Activated T-helper 17 cell treated with anti-CD3 and anti-CD28 coated beads, Interleukin-2, amount 50 U/mL, for 72 hours (primary cell): Measurements from ENCODE around the gene CCDC106. TPM values are rescaled to one million over a fixed set of nuclear protein-coding genes. Genes with fewer than 3 reads are reported as not detected.
A peak's percentile ranks its signal among the peaks of the same experiment; 100 is the strongest.

Experiments
- ATAC-seq: fragments of 150-1000 bp; cut with Tn5 transposase; replicated peaks from 2 replicates; pipeline ENCODE4 v1.10.0; 2021; ENCODE audit warnings: mild to moderate bottlenecking, moderate library complexity
- H3K27ac Mint-ChIP-seq: one replicate; pipeline ENCODE4 v1.8.0; 2022; ENCODE audit warnings: mixed read lengths
- H3K27me3 Mint-ChIP-seq: one replicate; pipeline ENCODE4 v1.8.0; 2022; ENCODE audit warnings: mixed read lengths
- H3K36me3 Mint-ChIP-seq: one replicate; pipeline ENCODE4 v1.8.0; 2022; ENCODE audit warnings: low read depth, mild to moderate bottlenecking, mixed read lengths
- H3K4me1 Mint-ChIP-seq: one replicate; pipeline ENCODE4 v1.8.0; 2022; ENCODE audit warnings: mixed read lengths
- H3K4me3 Mint-ChIP-seq: one replicate; pipeline ENCODE4 v1.8.0; 2022; ENCODE audit warnings: mild to moderate bottlenecking, mixed read lengths
- H3K9me3 Mint-ChIP-seq: one replicate; pipeline ENCODE4 v1.8.0; 2022; ENCODE audit warnings: mixed read lengths
- total RNA-seq, 2 donors: library from RNA; stranded (reverse); gene quantifications; one replicate each; pipeline ENCODE4 v1.2.3, GENCODE V29; 2022

CCDC106 gene
- total RNA-seq, 2 donors from 2014 or later = 2.4 to 2.6 TPM

GRCh38 chr19:55648585-55649267 lies 714 bp downstream of the CCDC106 start:
- Mint-ChIP-seq H3K4me3 (peak overlapping the region; percentile 65), H3K36me3 (peaks cover 55% of the 10 kb centered on the region), H3K4me1 (peaks cover 12% of the 10 kb centered on the region), H3K27me3 (no peaks in the 10 kb centered on the region), H3K27ac (peak overlapping the region; percentile 46), H3K9me3 (no peaks in the 10 kb centered on the region)
- ATAC-seq = no peak

GRCh38 chr19:55649268-55650125 lies 1.5 kb downstream of the CCDC106 start:
- H3K9me3 Mint-ChIP-seq = no peaks in the 10 kb centered on the region
- peak overlapping the region; percentile 46 for H3K27ac Mint-ChIP-seq
- peaks cover 12% of the 10 kb centered on the region for H3K4me1 Mint-ChIP-seq
- H3K36me3 Mint-ChIP-seq = peaks cover 55% of the 10 kb centered on the region
- ATAC-seq = no peak
- no peaks in the 10 kb centered on the region for H3K27me3 Mint-ChIP-seq
- peak overlapping the region; percentile 65 for H3K4me3 Mint-ChIP-seq

GRCh38 chr19:55650126-55650557 lies 2.1 kb downstream of the CCDC106 start:
- Mint-ChIP-seq H3K27me3 (no peaks in the 10 kb centered on the region), H3K36me3 (peaks cover 51% of the 10 kb centered on the region), H3K4me3 (peak overlapping the region; percentile 49), H3K9me3 (no peaks in the 10 kb centered on the region), H3K4me1 (peaks cover 12% of the 10 kb centered on the region), H3K27ac (peak overlapping the region; percentile 46)
- ATAC-seq = no peak

GRCh38 chr19:55650602-55651230 lies 2.7 kb downstream of the CCDC106 start:
- Mint-ChIP-seq H3K27me3 (no peaks in the 10 kb centered on the region), H3K4me1 (peaks cover 12% of the 10 kb centered on the region), H3K9me3 (no peaks in the 10 kb centered on the region), H3K27ac (peak overlapping the region; percentile 46), H3K4me3 (peak overlapping the region; percentile 49), H3K36me3 (peaks cover 51% of the 10 kb centered on the region)
- no peak for ATAC-seq

GRCh38 chr19:55651236-55651635 lies 3.2 kb downstream of the CCDC106 start:
- Mint-ChIP-seq H3K27me3 (no peaks in the 10 kb centered on the region), H3K4me1 (peaks cover 12% of the 10 kb centered on the region), H3K36me3 (peaks cover 51% of the 10 kb centered on the region), H3K9me3 (no peaks in the 10 kb centered on the region), H3K27ac (peak overlapping the region; percentile 46), H3K4me3 (peak overlapping the region; percentile 49)
- no peak for ATAC-seq

GRCh38 chr19:55652311-55653128 lies 4.5 kb downstream of the CCDC106 start:
- H3K27ac Mint-ChIP-seq = no peak overlapping the region
- peaks cover 16% of the 10 kb centered on the region for H3K4me1 Mint-ChIP-seq
- no peak for ATAC-seq
- H3K27me3 Mint-ChIP-seq = no peaks in the 10 kb centered on the region
- no peaks in the 10 kb centered on the region for H3K9me3 Mint-ChIP-seq
- H3K4me3 Mint-ChIP-seq = no peak overlapping the region
- H3K36me3 Mint-ChIP-seq = peaks cover 51% of the 10 kb centered on the region

- no peaks in the 10 kb centered on the region for H3K9me3 Mint-ChIP-seq
- peaks cover 21% of the 10 kb centered on the region for H3K4me1 Mint-ChIP-seq
- peak overlapping the region; percentile 99 for H3K27ac Mint-ChIP-seq
- H3K4me3 Mint-ChIP-seq = peak overlapping the region; percentile 93
- peaks cover 56% of the 10 kb centered on the region for H3K36me3 Mint-ChIP-seq
- H3K27me3 Mint-ChIP-seq = no peaks in the 10 kb centered on the region
- peak; percentile 54 for ATAC-seq
Observed at GRCh38 chr19:55653651-55654322, 5.8 kb downstream of the CCDC106 start.

GRCh38 chr19:55654323-55654867 lies 6.4 kb downstream of the CCDC106 start:
- peak; percentile 77 for ATAC-seq
- no peaks in the 10 kb centered on the region for H3K27me3 Mint-ChIP-seq
- H3K4me3 Mint-ChIP-seq = peak overlapping the region; percentile 93
- H3K9me3 Mint-ChIP-seq = no peaks in the 10 kb centered on the region
- peak overlapping the region; percentile 99 for H3K27ac Mint-ChIP-seq
- peaks cover 62% of the 10 kb centered on the region for H3K36me3 Mint-ChIP-seq
- peaks cover 23% of the 10 kb centered on the region for H3K4me1 Mint-ChIP-seq

- peak; percentile 50 for ATAC-seq
- H3K36me3 Mint-ChIP-seq = peaks cover 62% of the 10 kb centered on the region
- H3K27me3 Mint-ChIP-seq = no peaks in the 10 kb centered on the region
- peak within 1 kb of the TSS; percentile 99 for H3K27ac Mint-ChIP-seq
- H3K4me1 Mint-ChIP-seq = peaks cover 21% of the 10 kb centered on the region
- peak within 1 kb of the TSS; percentile 93 for H3K4me3 Mint-ChIP-seq
- no peaks in the 10 kb centered on the region for H3K9me3 Mint-ChIP-seq
Observed at GRCh38 chr19:55654868-55655647, 7.0 kb downstream of the CCDC106 start, which contains the start of gene U2AF2. Gene U2AF2 (plus strand): TSS chr19:55655035. CDS start chr19:55655105, 70 bp downstream.

GRCh38 chr19:55655648-55656040 lies 7.6 kb downstream of the CCDC106 start:
- peaks cover 15% of the 10 kb centered on the region for H3K4me1 Mint-ChIP-seq
- H3K4me3 Mint-ChIP-seq = peak overlapping the region; percentile 93
- H3K9me3 Mint-ChIP-seq = no peaks in the 10 kb centered on the region
- no peak for ATAC-seq
- no peaks in the 10 kb centered on the region for H3K27me3 Mint-ChIP-seq
- H3K36me3 Mint-ChIP-seq = peaks cover 65% of the 10 kb centered on the region
- H3K27ac Mint-ChIP-seq = peak overlapping the region; percentile 99

GRCh38 chr19:55656552-55656951 lies 8.5 kb downstream of the CCDC106 start:
- no peaks in the 10 kb centered on the region for H3K9me3 Mint-ChIP-seq
- peak overlapping the region; percentile 93 for H3K4me3 Mint-ChIP-seq
- H3K27me3 Mint-ChIP-seq = no peaks in the 10 kb centered on the region
- peaks cover 16% of the 10 kb centered on the region for H3K4me1 Mint-ChIP-seq
- H3K27ac Mint-ChIP-seq = peak overlapping the region; percentile 99
- peaks cover 74% of the 10 kb centered on the region for H3K36me3 Mint-ChIP-seq
- no peak for ATAC-seq

GRCh38 chr19:55656988-55657747 lies 9.2 kb downstream of the CCDC106 start:
- Mint-ChIP-seq H3K36me3 (peaks cover 79% of the 10 kb centered on the region), H3K4me3 (peak overlapping the region; percentile 93)
- peak; percentile 16 for ATAC-seq

More at GRCh38 chr19:55656988-55657747, 9.2 kb downstream of the CCDC106 start:
- Mint-ChIP-seq H3K27ac (peak overlapping the region; percentile 99), H3K9me3 (no peaks in the 10 kb centered on the region), H3K4me1 (peaks cover 23% of the 10 kb centered on the region), H3K27me3 (no peaks in the 10 kb centered on the region)
